ENCODE measurements around the gene SHB.
"Not testable (repeated sequence)": the region's sequence is repeated elsewhere in the genome, so short reads cannot be mapped to it uniquely, and the experiment has no call there.

Gene SHB

GRCh38 chr9:38062498-38063362 lies 6.3 kb downstream of the SHB start:
- no peak for DNase-seq

GRCh38 chr9:38062106-38062497 lies 6.9 kb downstream of the SHB start:
- DNase-seq, result no peak

DNA sequence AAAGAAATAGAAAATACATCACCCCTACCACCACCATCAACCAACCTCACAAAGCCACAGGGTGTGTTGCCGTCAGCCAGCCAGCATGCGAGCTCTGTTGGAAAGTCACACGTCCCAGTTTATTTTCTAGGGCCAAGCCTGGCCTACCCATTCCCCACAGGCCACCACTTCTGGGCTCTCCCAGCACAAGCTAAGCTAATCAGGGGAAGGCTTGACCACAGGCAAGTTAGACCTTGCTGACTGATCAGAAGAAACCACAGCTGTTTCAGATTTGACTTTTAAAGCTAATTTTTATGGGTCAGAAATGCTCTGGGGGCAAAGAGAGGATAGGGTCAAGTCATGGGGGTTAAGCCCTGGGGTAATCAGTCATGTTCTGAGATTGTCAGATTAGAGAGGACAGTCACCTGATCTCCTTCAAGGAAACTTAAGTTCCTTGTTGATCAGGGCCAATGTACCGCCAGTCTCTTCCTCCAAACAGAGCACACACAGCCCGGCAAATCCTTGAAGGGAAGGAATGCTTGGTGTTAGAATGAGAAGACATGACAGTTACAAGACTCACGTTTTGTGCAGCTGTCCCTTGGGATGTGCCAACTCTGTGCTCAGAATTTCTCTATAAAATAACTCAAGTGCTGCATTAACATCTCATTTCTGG lies 7.6 kb downstream of the SHB start:
- DNase-seq, result no peak

- no peak for DNase-seq
Observed at GRCh38 chr9:38060681-38061080, 8.3 kb downstream of the SHB start.

- no peak for DNase-seq
Observed at GRCh38 chr9:38059233-38059936, 9.6 kb downstream of the SHB start.

DNA sequence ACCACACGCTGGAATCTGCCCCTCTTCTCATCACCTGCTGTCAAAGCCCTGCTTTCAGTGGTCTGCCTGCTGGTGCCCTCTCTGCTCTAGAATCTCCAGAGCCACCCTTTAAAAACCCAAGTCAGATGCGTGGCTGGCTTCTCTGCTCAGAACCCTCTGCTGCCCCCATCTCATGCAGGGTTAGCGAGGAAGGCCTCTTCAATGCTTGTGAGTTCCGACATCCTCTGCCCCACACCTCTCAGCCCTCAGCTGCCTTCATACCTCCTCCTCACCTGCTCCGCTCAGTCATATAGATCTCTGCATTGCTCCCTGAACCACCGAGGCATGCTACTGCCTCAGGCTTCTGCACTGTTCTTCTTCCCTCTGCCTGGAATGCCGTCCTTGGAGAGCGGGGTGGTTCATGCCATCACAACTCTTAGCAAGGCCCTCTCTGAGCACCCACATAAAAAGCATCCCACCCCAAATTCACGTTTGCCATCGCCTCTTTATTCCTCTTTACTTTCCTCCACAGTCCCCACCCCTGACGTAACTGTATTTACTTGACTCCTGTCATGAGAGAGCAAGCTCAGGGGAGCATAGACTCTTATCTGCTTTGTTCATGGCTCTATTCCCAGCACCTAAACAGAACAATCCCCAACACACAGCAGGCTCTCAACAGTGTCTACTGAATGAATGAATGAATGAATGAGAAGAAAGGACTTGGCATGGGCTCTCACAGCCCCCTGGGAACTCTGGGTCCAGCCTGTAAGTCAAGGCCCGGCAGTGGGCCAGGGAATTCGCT lies 10.4 kb downstream of the SHB start:
- DNase-seq, result no peak

GRCh38 chr9:38057416-38058195 lies 11.4 kb downstream of the SHB start:
- DNase-seq, result no peak

DNA sequence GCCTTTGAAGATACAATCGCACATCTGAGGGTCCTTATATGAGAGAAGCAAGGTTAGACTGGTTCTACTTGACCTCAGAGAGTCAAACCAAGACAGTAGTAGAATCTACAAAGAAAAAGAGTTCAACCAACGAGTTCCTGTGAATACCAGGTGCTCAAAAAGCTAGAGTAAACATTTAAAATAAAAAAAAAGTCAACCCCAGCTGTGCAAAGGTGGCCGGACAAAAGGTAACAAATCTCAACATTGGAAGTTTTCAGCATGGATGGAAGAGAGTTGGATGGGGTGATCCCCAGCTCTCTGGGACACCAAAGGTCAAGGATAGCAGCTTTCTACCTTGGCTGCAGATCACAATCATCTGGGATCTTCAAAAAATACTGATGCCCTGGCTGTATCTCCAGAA lies 14.4 kb downstream of the SHB start:
- DNase-seq, result no peak

DNA sequence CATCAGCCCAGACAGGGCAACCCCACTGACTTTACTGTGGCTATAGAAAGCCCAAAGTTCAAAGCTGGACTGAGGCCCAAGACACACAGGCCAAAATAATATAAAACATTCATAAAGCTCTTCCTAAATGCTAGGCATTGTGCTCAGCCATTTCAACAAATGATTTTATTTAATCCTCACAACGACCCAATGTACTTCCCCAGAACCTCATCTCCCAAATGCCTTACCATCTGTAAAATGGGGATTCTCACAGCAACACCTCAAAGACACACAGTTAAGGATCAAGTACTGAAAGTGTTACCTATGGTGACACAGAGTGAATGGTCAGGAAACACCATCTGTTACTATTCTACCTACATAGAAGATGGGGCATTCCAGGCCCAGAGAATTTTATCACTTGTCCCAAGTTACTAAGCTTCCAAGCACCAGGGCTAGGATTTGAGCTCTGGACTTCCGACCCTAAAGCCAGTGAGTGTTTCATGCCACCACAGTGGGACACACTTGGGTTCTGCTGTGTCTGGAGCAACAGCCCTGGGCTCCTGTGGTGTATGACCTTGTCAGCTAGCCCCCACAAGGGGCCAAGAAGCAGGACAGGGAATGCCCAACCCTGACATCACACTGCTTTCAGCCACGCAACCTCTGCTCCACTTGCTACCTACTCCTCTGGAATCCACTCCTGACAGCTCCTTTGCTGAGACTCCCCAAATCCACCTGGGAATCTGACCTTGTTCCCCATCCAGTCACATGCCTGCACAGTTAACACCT lies 15.1 kb downstream of the SHB start:
- DNase-seq, result no peak

DNA sequence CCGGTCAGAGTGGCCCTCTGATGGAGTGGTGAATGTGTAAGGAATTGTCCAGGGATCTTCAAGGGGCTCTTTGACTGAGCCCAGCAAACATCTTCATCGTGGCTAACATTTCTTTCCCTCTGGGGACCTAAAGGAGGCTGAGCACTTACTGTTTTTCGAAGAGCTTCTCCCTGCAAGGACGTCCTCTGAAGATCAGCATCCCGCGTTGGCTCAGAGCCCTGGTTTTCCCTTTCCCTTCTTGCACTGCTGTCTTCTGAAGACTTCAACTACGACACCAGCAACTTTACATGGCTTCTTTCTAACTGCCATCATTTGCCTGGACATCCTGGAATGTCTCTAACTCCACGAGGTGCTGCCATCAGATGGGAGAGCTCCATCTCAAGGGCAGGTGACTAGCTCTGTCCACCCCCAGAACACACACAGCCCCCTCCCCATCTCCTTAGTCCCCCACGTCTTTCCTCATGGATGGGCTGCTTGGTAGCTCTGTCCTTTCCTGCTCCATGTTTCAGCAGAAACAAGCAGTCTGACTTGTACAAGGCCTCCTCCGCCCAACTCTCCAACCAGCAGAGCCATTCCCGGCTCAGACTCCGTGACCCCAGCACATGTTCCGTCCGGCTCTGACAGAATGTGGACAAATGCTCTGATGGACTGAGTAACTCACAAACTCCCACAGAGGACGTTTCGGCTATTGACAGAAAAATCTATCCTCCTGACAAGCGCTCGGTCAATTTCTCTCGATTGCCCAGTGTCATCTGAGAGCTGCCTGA lies 17.1 kb downstream of the SHB start:
- DNase-seq, result no peak

DNA sequence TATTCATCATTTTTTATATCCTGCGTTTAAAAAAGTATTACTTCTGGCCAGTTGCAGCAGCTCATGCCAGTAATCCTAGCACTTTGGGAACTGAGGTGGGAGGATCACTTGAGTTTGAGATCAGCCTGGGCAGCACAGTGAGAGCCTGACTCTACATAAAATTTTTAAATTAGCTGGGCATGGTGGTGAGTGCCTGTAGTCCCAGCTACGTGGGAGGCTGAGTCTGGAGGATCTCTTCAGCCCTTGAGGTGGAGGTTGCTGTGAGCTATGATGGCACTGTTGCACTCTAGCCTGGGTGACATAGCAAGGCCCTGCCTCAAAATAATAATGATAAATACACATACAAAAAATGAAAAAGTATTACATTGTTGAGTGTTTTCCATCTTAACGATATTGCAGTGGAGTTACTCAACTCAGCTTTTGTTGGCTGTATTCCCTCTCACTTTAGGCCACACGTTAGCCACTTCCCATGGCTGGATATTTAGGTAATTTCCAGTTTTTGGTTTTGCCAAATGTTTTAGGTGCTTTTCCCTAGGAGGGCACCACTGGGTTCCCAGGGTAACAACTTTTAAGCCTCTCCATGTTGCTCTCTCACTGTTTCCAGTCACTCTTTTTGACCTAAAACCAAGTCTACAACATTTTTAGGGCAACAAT lies 20.6 kb downstream of the SHB start:
- DNase-seq, result no peak

GRCh38 chr9:38047301-38048251 lies 21.5 kb downstream of the SHB start:
- peak; percentile 68 for DNase-seq

DNA sequence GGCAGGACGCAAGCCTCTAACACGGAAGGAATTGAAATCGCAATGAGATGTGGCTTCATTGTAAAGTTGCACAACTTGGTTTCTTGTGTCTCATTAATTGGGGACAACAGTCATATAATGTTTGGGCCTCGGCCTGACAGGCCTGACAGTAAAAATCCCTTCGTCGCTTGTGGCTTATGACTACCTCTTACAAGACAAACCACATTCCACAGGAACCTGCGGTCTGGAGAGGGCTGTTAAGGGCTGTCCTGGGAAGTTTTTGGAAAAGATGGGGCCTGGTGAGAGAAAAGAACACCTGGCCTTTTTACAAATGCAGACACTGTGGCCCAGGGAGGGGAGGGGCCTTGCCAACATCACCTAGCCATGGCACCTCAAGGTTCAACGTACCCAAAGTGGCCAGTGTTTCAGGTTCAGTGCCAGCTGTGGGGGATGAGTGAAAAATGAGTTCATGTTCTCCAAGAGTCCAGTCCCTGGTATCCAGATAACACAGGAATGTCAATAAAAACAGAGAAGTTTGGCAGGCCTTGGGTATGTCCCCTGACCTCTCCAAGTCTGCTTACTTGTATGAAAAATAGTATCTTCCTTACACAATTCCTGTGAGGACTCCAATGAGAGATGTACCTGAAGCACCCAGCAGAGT lies 22.2 kb downstream of the SHB start:
- no peak for DNase-seq

GRCh38 chr9:38045939-38046338 lies 23.1 kb downstream of the SHB start:
- not testable (repeated sequence) for DNase-seq

- DNase-seq, result no peak
Observed at GRCh38 chr9:38044706-38045105, 24.3 kb downstream of the SHB start.

- no peak for DNase-seq
Observed at GRCh38 chr9:38043931-38044623, 24.9 kb downstream of the SHB start.

DNA sequence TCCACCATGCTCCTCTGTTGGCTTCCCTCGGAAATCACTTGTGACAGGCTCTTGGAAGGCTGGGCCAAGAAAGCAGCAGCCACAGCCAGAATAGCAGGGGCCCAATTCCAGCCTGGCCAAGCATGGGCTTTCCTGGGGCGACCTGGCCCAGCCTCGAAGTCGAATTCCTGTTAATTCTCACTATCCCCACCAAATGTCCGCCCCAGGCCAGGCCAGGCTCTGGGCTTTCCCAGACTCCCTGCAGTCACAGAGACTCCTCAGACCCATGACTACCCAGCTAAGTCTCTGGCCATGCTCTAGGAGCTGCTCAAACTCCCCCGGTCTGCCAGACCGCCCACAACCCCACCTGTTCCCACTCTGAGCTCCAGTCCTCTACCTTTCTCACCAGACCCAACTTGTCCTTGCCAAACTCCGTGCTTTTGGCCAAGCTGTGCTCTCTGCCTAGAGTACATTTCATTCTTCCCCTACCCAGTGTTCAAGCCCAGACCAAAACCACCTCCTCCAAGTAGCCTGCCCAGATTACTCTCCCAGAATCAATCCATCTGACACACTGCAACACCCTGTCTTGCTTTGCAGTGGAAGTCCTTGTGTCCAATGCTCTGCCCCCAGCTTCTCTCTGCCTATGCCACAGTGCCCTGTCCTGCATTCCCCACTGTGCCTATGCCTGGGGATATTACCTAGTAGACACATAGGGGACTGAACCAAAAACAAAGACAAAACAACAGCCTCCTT lies 26.2 kb downstream of the SHB start:
- no peak for DNase-seq
